ENCODE data around the gene DMC1.

- TF ChIP-seq MLLT1 (IDR thresholded peaks at IDR 0.05): no peak
- no peak for TF ChIP-seq CTCF (IDR thresholded peaks at IDR 0.05 in 2 of 3, conservative IDR thresholded peaks at IDR 0.05 in 1 of 3; ENCODE audit: control insufficient read depth in 2 of 3, extremely low read depth in 1 of 3, insufficient read depth in 1 of 3, low read depth in 3 of 3, low read length in 3 of 3)
- no peak for TF ChIP-seq RAD21 (IDR thresholded peaks at IDR 0.05; ENCODE audit: insufficient read depth, low read depth, low read length)
- TF ChIP-seq NFIC (IDR thresholded peaks at IDR 0.05; ENCODE audit: low read depth, low read length): no peak
- no peak for TF ChIP-seq CUX1 (IDR thresholded peaks at IDR 0.05; ENCODE audit: insufficient replicate concordance, low read depth, low read length)
- TF ChIP-seq RCOR1 (conservative IDR thresholded peaks at IDR 0.05; ENCODE audit: low read depth, low read length): no peak
- no peak for TF ChIP-seq HDAC2 (IDR thresholded peaks at IDR 0.05)
- no peak for TF ChIP-seq CEBPB (IDR thresholded peaks at IDR 0.05; ENCODE audit: borderline replicate concordance in 1 of 2, low read depth in 2 of 2, low read length in 2 of 2)
- TF ChIP-seq BHLHE40 (IDR thresholded peaks at IDR 0.05; ENCODE audit: borderline replicate concordance in 1 of 2, low read depth in 2 of 2, low read length in 1 of 2): no peak
- TF ChIP-seq KDM1A (IDR thresholded peaks at IDR 0.05; ENCODE audit: borderline replicate concordance): no peak
- no peak for TF ChIP-seq IRF4 (IDR thresholded peaks at IDR 0.05; ENCODE audit: low read depth, low read length)
Observed at GRCh38 chr22:38471237-38471636, 98.7 kb downstream of the DMC1 start.

All from GM12878 (cell line).